GF-D8 (cell line): ENCODE data around the gene HOXA6.

ENCODE experiments used
- DNase-seq: peaks from one replicate; lab custom pipeline; 2025; lab: John Stamatoyannopoulos, UW

The HOXA6 gene

GRCh38 chr7:27172823-27173510, 25.4 kb upstream of the HOXA6 start:
- no peak for DNase-seq

DNA sequence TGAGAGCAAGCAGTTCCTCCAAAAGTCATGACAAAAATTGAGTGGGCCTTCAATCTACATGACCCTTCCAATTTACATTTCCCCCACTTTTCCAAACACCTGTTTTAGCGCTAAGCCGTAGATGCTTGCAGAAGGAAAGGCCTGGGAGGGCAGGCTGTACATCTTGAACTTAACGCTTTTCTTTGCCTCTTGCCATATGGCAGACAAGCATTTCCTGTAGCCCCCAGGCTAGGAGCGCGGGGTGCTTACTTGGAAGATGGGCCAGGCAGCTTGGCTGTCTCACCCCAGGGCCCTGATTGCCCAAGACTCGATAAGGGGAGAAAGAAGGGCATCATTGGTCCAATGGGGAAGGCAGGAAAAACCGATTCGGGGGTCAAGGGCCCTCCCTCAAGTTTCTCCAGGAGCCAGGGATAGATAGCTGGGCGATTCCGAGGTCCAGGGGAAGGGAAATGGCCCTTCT, 24.8 kb upstream of the HOXA6 start:
- DNase-seq: no peak

DNA sequence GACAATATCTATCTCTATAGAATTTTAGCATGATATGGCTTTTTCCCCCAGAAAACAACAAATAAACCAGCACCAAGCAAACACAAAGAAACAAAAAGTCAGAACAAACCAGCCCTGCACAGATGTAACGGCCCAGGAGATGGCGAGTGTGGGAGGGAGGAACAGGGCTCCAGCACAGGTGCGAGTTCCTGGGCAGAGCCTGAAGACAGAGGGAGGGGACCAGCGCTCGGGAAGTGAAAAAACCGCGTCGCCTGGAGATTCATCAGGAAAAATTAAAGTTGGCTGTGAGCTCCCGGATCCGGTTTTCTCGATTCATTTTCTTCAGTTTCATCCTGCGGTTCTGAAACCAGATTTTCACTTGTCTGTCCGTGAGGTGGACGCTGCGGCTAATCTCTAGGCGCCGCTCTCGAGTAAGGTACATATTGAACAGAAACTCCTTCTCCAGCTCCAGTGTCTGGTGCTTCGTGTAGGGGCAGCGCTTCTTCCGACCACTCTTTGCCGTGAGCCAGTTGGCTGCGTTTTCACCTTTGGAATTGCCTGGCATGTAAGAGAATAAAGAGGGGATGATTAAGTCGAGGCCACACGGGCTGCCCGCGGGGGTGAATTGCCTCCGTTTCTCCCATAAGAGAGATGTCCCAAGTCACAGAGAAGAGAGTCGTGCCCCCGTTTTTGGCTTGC, 24.2 kb upstream of the HOXA6 start:
- DNase-seq: no peak

GRCh38 chr7:27171325-27171636, 23.7 kb upstream of the HOXA6 start:
- no peak for DNase-seq

GRCh38 chr7:27170426-27171324, 23.1 kb upstream of the HOXA6 start:
- no peak for DNase-seq

- DNase-seq: no peak
These were observed 22.3 kb upstream of the HOXA6 start for GRCh38 chr7:27169658-27170425.

- peak; percentile 85 for DNase-seq
These were observed 20.8 kb upstream of the HOXA6 start for GRCh38 chr7:27168265-27168947.

GRCh38 chr7:27167916-27168264, 20.3 kb upstream of the HOXA6 start:
- DNase-seq: no peak

DNA sequence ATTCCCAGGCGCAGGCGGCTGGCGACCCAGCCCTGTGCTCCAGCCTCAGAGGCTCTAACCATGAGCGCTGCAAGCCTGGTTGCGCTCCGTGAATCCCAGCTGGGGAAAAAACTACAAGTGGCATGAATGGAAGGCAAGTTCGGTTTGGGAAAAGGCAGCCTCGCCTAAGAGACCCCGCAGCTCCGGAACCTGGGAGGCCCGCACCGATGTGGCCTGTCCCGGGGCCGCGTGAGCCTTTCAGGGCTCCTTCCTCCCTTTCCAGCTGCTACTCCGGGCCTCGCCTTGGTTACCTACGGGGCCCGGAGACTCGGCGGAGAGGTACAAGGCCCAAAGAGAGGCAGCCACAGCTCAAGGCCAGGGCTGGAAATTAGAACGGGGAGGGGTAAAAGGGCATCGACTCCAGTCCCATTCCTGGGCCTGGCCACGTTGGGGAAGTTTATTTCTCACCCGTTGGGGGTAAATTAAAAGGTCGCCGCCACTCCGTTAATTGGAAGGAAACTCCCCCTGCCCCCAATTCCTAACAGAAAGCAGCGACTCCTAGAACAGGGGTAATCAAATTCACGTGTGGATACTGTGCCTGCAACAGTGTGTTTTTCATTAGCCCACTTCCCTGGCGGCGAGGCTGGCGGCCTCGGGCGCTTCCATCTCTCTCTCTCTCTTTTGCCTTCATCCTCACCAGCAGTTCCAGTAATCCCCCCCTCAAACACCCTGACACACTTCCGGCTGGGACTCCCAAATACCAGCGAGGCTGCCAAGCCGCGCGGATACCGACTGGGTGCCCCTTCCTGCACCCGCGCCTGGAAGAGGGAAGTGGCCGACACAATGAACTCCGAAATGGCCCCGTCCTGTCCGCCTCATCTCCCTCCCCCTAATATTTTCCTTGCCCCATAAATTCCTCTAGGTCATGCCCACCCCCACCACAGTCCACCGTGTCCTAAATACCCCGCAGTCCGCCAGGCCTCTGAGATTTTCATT, 19.2 kb upstream of the HOXA6 start:
- DNase-seq: peak; percentile 90

- DNase-seq: no peak
These were observed 18.5 kb upstream of the HOXA6 start for GRCh38 chr7:27165996-27166530.

DNA sequence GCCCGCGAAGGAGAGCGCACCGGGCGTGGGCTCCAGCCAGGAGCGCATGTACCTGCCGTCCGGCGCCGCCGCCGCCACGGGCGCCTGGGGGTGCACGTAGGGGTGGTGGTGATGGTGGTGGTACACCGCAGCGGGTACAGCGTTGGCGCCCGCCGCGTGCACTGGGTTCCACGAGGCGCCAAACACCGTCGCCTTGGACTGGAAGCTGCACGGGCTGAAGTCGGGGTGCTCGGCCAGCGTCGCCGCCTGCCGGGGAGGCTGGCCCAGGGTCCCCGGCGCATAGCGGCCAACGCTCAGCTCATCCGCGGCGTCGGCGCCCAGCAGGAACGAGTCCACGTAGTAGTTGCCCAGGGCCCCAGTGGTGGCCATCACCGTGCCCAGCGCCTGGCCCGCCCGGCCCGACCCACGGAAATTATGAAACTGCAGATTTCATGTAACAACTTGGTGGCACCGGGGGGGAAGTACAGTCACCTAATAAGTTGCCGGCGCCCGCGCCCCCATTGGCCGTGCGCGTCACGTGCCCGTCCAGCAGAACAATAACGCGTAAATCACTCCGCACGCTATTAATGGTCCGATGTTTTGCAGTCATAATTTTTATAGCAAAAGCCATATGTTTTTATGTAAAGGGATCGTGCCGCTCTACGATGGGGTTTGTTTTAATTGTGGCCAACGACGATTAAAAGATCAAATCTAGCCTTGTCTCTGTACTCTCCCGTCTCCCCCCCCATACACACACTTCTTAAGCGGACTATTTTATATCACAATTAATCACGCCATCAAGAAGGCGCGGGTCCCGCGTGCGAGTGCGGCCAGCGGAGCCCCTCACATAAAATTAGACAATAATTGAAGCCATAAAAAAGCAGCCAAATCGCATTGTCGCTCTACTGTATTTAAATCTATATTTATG, 17.8 kb upstream of the HOXA6 start, which contains the start of gene HOXA9:
HOXA9 (minus strand) TSS at position 449 of the 907 bp plus-strand sequence; CDS start at position 369, 80 bp downstream.
- peak; percentile 90 for DNase-seq

DNA sequence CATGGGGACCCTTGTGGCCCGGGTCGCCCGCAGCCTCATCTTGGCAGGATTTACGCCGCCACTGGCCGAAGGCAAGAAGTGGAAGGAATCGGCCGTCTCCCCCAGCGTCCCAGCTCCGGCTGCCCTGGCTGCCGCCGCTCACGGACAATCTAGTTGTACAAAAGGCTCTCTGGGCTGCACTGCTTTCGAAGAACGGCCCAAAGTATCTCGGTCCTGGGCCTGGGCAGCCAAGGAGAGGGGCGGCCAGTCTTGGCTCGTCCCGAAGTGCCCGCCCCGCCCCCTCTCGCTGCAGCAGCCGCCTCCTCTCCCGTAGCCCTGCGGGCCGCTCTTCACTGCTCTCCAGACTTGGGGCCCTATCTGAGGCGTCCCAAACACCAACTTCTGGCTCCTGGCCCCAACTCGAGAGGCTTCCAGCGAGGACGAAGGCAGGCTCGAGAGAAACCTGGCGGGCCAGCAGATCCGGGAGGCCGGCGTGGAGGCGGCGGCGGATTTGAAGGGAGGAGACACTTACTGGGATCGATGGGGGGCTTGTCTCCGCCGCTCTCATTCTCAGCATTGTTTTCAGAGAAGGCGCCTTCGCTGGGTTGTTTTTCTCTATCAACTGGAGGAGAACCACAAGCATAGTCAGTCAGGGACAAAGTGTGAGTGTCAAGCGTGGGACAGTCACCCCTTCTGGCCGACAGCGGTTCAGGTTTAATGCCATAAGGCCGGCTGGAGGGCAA, 17.0 kb upstream of the HOXA6 start:
- no peak for DNase-seq

DNA sequence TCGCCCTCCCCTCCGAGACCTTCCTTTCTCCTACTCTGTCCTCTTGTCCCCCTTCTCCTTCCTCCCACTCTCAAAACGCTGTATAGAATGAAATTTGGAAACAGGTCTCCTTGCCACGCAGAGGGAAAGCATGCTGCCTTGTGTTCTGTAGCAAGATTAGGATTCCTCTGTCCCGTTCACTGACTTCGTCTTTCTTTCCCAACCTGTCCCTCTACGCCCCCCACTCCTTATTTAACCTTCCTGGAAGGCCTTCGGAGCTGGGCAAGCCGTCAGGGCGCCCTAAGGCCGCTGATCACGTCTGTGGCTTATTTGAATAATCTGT, 16.4 kb upstream of the HOXA6 start:
- DNase-seq: no peak

GRCh38 chr7:27163288-27164044, 15.9 kb upstream of the HOXA6 start:
- no peak for DNase-seq

DNA sequence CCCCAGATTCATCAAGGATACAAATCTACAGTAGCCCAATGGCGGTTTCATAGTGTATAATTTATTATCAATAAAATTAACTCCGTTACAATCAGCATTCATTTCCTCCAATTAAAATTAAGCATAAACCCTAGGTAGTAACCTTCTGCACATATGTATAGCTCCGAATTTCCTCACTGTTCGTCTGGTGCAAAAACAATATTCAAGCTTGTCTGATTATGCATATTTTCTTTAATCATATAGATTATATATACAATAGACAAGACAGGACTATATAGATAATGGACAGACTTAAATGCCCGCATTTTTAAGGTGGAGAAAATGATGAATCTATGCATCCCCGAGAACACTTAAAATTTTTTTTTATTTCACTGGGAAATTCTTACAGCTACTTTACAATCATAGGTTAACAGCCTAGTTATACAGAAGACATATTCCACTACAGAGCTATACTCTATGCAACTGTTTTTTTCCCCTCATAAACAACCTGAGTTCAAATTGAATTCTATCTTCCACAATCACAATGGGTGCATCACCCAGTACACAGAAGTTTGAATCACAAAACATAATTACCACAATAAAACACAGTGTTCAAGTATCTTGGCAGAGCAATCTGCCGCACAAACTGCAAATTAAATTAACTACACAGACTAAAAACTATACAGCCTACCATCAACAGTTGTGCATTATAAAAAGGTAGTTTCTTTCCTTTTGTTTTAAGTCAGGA, 15.2 kb upstream of the HOXA6 start:
- no peak for DNase-seq

GRCh38 chr7:27161721-27162560, 14.4 kb upstream of the HOXA6 start:
- no peak for DNase-seq
